Ecto neural progenitor cell (in vitro differentiated cells): ENCODE results near the gene ZCCHC14.
"Not testable (repeated sequence)": the region's sequence is repeated elsewhere in the genome, so short reads cannot be mapped to it uniquely, and the experiment has no call there.

Experiments used
- DNase-seq: peaks from one replicate; pipeline ENCODE4 v3.0.0-alpha.2; 2018; ENCODE audit warnings: low spot score

ZCCHC14 gene

DNA sequence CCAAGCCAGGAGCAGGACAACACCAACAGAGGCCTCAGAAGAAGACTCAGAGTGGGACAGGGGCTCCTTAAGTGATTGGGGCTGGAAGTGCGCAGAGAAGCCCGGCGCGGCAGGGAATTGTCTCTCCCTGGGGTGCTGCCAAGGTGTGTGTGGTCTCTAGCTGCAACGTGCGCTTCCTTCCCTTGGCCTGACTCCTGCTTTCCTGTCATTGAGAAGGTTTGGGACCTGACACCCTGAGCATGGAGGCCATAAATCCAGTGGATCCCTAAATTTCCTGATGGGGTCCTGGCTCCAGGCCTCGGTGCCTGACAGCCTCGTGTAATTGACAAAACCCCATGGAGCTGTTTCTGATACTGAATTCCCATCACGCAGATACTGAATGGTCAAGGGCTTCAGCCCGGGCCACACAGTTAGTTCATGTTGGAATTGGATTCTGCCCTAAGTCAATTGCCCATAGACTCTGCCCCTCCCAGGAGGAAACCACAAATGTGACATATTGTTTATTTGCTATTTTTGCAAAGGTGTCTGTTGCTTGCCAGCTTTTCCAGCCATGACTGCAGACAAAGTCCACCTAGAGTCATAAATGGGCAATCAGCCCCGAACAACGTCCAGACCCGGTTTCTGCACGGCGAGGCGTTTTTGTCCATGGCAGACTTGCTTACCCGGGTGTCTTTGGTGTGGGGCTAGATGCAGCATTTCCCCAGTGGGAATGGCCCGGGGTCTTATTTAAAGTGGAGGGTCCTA lies 4.4 kb upstream of the ZCCHC14 start:
- not testable (repeated sequence) for DNase-seq

DNA sequence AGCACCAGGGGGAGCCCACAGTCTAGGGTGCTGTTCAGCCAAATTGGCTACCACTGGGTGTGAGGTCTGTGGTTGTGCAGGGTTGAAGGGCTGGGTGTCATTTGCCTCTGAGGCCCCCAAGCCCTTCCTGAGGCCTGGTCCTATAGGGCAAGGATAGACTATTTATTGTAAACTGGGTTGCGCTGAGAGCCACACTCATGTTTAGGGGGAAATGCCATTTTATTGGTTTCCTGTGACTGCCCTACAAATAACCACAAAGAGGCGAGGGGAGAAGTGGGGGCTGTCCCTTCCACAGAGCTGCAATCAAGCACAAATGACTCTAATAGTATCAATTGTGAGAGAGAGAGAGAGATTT lies 3.6 kb upstream of the ZCCHC14 start:
- no peak for DNase-seq

DNA sequence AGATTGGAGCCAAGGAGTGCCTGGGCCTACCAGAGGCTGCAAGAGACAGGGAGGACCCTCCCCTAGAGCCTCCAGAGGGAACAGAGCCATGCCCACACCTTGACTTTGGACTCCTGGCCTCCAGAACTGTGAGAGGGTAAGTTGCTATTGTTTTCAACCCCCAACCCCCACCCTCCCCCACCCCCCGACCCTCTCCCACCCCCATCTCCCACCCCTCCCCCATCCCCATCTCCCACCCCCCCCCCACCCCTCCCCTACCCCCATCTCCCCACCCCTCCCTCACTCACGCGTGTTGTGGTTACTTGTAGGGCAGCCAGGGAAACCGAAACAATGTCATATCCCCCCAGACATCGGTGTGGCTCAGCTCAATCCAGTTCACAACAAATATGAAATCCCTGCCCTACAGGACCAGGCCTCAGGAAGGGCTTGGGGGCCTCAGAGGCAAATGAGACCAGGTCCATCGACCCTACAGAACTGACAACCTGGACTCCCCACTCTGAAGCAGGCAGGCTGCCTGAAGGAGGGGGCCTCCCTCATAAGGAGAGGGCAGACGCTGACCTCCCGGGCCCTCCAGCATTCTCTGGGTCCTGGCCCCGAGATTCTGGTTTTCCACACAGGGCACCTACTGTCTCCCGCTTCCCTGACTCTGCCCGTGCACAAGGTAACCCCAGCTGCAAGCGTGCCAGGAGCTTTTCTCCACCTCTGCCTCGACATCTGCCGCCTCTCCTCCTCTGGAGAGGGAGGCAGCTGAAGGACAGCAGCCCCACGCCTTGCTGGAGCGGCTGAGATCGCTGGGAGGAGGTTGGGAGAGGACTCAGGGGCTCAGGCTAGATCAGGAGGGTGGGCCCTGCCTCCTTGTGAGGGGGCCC lies 3.0 kb upstream of the ZCCHC14 start:
- DNase-seq = no peak

DNA sequence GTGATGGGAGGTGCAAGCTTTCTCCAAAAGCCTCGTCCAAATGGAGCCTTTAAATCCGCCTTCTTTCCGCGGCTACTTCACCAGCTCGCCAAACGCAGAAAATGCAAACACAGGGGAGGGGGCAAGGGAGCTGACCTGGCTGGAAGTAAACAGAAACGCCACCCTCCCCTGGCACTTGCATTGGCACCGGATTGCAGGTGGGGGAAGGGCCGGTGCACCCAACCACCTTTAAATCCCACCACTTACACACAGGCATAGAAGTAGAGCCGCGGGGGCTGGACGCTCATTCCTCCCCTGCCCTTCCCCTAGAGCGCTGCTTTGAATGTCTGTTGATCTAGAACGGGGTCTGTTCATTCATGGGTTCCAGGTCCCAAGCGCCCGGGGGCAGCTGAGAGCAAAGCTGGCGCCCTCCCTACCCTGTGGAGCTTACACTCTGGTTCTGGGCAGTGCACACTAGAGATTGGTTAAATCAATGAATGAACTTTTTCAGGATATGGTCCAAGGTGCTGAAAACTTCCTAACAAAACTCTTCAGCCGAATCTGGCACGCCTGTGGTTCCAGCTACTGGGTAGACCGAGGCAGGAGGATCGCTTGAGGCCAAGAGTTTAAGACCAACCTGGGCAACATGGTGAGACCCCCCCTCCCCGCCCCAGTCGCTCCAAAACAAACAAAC lies 920 bp upstream of the ZCCHC14 start:
- DNase-seq = no peak

DNA sequence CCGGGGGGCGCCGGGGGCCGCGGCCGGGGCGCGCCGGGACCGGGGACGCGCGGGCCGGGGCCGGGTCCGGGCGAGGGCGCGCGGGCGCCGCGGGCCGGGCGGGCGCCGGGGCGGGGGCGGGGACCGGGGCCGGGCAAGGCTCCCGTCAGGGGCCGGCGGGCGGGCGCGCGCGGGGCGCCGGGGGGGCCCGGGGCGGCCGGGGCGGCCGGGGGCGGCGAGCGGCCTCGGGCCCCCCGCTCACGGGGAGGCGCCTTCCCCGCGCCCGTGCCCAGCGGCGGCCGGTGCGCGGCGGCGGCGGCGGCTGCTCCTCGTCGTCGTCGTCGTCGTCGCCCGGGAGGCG lies 563 bp downstream of the ZCCHC14 start:
- no peak for DNase-seq

DNA sequence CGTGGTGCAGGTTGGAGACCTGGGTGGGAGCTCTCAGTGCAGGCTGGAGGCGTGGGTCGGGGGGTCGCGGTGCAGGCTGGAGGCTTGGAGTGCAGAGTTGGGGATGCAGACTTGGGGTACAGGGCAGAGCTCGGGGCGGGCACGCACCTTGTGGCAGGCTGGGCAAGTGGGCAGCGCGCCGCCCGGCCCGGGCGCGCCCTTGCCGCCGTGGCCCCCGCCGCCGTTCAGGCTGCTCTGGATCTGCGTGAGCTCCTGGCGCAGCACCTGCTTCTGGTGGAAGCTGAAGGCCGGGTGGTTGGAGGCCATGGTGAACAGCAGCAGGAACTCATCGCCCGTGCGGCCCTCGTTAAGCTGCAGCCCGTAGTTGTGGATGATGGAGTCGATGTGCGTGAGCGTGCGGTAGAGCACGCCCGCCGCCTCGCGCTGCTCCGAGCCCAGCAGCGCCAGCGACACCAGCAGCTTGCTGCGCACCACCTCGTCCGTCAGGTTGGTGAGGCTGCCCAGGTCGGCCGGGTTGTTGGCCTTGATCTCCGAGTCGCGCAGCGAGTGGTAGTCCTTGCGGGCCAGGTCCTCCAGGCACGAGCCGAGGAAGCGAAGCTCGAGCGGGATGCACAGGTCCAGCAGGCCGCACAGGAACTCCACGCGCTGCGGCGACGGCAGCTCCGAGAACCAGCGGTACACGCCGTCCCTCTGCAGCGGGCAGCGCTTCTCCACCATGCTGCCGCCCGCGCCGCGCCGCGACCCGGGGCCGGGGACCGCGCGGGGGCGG lies 1.1 kb downstream of the ZCCHC14 start:
- no peak for DNase-seq

DNA sequence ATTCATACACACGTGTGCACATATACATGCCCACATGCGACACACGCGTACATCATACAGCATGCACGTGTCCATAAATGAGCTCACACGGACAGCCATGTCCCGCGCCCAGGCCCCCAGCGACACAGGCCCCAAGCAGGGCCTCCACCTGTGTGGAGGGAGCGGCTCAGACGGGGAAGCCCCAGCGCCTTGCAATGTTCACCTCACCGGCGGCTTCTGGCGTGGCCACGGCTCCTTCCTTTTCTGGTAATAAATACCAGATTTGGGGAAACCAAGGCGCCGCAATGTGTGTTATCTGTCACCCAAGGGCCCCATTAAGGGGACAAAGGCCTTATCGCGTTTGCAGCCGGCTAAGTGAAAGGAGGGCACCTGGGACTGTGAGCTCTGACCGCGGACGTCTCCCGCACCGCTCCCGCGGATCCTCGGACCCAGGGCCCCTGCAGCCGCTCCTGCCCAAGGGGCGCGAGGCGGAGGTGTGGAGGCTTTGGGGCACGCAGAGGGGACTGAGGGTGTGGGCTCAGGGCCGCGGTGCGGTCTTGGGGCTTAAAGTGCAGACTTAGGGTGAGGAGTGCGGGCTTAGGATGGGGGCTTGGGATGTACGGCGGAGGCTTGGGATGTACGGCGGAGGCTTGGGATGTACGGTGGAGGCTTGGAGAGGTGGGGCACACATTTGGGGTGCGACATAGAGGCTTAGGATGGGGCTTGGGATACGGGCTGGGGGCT lies 1.9 kb downstream of the ZCCHC14 start:
- not testable (repeated sequence) for DNase-seq

DNA sequence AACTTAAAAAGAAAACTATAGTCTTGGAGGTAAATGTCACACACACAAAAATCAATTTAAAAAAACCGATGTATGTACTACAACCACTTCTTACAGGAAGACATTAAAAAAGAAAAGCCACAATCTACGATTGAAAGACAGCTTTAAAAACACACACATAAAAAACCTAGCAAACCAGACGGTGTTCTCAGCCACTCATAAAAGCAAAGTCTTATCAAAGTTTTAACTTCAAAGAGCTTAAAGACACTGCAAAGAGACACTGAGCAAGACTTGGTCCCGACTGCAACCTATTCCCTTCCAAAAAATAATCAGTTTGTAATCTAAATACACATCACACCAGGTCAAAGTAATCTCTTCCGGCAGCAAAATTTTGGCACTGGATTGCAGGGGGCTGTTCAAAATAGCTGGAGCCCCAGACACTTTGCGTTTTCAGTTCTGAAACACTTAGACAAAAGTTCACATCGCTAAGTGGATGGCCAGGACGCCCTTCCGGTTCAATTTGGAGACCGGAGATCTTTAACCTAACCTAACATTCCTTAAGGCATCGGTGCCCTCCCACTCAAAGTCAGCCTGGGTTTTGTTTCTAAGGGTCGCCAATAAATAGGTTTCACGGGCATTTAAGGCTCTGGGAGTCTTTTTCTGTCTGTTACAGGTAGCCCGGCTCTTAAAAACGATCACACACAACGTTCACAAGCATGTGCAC lies 2.6 kb downstream of the ZCCHC14 start:
- DNase-seq = no peak

DNA sequence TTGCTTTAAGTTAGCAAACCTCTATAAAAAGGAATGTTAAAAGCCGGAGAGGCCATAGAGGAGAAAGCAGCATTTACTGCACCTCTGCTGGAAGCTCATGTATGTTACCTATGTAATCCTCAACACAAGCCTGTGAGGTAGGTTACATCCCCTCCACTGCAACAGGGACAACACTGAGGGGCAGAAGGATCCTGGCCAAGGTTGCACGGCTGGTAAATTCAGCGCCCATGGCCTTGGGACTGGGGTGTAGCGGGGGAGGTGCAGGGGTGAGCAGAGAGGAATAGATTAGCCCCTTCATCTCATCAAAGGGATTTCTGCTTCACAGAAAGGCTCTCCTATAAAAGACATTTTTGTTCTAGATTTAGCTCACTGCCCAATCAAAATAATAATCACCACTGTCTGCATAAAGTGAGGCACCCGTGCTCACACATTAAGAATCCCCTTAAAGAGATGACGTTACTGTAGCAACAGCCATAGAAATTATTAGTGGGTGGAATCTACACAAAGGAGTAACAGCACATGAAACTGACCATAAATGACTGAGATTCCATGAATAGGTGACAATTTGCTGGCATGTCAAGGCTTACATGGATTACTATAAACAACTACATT lies 3.3 kb downstream of the ZCCHC14 start:
- DNase-seq = no peak

DNA sequence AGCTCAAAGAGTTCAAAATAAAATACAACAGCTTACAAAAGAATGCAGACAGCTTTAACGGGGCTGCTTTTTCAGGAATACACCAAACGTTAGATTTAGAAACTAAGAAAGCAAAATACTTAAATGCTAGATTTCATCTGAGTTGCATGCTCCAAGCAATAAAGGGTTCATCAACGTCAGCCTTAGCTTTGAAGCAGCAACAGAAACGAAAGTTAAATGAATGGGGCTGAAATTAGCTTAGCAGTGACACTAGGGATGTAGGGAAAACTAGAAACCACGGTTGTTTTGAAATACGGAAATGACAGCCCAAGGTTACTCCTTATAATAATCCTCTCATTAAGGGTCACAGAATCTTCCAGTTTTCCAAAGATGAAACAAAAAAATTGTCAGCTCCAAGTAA lies 3.9 kb downstream of the ZCCHC14 start:
- DNase-seq = not testable (repeated sequence)

DNA sequence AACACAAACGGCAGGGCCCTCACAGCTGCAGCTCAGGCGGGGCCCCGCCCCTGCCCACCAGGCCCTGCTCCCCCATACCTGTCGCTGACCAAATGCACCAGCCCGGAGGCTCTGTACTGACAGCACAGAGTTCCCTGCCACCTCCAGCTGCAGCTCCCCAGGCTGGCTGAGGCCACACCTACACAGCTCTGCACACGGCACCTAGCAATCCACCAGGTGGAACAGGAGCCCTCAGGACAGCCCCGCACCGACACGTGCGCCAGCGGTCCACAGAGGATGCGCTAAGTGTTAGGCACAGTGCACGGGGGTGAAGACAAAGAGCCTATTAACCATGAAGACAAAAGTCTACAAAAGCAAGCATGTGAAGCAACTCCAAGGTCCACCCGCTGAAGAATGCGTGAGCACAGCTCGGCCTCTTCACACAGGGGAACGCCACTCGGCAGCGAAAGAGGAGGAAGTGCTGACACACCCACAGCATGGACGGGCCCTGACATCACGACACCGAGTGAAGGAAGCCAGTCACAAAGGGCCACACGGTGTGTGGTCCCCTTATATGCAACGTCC lies 5.4 kb downstream of the ZCCHC14 start:
- no peak for DNase-seq

DNA sequence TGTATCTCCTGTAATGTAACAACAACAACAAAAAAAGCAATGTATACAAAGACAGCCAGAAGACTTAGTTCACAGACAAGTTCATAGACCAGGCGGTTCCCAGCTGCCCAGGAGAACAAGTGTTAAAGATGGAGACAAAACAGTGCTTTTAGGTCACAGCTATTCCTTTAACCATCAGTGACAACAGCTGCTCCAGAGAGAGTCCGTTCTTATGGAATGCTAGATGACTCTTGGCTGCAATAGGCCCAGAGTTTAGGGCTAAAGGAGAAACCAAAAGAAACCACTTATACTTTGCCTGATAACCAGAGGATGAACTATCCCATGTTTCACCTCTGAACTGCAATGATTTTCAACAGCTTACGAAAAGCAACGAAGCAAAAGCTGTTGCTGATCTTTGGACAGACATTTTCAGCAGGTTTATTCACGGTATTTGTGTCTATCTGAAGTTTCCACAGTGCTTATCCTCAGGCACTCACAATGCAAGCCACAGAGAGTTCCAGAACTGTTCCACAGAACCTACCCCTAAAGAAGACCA lies 6.0 kb downstream of the ZCCHC14 start:
- DNase-seq = no peak

DNA sequence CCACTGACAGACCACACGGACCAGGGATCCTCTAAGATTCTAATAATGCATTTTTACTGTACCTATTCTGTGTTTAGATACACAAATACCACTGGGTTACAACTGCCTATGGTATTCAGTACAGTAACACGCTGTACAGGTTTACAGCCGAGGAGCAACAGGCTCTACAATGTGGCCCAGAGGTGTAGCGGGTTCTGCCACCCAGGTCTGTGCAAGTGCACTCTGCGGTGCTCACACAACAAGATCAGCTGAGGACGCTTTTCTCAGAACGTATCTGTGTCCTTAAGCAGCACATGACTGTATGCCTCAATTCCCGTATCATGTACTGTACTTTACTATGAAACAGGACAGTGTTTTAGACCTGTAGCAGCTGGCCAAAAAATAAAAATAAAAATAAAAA lies 6.5 kb downstream of the ZCCHC14 start:
- no peak for DNase-seq

DNA sequence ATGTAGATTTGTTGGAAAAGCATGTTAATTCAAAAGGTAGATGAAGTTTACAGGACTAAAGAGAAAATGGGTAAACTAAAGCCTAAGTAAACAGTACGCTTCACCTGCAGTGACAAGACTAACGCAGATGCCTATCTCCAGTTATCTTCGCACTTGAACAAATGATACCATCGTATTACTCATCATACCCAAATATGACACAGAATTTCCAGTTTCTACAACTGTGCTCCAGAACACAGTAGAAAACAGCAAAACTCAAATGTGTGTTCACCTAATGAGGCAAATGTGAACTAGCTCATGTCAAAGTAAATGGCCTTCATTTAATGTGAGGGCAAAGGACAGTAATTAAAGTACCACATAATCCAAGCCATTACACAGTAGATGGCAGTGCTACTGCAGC lies 7.0 kb downstream of the ZCCHC14 start:
- DNase-seq = not testable (repeated sequence)

DNA sequence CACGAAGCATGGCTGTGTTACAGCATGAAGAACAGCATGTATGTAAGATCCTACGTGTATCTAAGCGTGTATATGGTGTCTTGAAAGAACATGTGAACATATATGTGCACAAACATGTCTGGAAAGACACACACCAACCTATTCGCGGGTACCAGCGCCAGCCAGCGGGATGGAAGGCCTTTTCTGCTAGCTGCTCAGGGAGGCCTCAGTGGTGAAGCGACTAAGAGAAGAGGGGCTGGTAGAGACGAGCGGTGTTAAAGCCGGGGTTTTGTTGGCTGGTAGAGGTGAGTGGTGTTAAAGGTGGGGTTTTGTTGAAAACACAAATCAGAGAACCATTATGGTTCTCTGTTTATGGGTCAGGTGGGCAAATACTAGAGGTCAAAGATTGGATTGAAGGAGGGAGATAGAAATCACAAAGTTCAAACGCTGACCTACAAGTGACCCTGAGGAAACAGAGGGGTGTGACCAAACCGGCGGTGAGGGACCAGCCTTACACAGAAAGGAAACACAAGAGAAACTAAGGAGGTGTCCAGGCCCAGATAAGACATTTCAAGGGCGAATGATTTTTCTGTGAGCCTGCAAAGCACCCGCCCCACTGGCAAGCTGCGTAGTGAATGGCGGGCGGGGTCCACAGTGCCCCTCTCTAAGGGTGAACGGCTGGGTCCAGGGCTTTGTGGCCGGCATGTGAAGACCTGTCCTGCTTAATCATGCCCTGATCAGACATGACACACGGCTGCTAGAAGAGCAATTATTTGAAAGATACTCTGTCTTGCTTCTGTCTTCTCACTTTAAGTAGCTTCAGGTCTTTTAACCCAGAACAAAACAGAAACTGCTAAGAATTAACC lies 8.1 kb downstream of the ZCCHC14 start:
- no peak for DNase-seq

DNA sequence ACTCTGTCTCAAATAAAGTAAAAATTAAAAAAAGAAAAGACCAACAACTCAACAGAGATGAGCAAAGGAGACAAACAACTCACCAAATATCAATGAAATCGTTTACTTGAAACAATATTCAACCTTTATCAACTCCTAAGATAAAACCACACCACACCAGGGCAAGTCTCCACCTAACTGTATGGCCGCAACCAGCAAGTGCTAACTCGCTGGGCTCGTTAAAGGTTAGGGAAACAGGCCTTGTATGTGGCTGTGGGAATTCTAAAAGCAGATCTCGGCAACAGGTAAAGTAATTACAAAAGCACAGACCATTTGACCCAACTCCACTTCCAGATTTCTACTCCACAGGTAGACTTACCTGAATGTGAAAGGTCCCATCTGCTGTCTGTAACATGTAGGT lies 9.3 kb downstream of the ZCCHC14 start:
- DNase-seq = no peak

DNA sequence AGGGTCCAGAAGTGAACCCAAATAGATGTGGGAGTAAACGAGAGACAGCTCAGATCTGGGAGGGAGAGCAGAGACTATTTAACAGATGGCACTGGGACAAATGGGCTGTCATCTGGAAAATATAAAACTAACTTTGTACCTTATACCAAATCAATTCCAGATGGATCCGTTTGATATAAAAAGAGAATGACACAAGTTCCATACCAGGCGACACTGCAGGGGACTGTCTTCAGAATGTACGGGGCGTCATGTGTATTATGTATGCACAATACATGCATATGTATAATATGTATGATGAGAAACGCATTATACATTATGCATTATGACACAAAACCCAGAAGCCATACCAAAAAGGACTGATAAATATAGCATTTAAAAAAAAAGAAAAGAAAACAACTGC lies 10.2 kb downstream of the ZCCHC14 start:
- not testable (repeated sequence) for DNase-seq

DNA sequence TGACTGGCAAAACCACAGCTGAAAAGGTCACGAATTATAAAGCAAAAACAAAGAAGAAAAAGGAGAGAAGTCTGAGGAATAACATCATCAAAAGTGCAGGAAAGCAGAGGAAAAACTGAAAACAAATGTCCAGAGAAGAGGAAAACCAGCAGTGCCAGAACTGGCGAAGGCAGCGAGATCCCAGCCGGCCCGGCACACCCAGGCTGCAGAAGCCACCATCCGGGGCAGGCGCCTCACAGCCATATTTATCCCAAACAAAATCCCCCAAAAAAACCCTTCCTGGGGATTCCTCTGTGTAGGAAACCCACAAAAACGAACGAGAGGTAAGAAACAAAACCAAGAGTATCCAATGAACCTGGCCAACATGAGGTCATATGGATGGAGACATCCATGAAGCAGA lies 10.6 kb downstream of the ZCCHC14 start:
- no peak for DNase-seq

DNA sequence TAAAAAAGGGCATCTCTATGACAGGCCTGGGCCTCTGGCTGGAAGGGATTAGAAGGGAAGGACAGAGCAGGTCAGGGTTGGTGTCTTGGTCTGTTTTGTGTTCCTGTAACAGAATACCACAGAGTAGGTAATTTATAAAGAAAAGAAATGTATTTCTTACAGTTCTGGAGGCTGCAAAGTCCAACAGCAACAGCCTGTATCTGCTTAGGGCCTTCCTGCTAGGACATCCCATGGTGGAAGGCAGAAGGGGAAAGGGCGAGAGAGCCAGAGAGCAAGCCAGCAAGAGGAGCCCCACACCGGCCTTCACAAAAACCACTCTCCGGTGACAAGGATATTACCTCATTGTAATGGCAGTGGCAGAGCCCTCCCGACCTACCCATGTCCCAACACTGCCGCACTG lies 11.1 kb downstream of the ZCCHC14 start:
- not testable (repeated sequence) for DNase-seq
